HepG2 (cell line): ENCODE data around the gene USB1. TPM values are rescaled to one million over a fixed set of nuclear protein-coding genes. Genes with fewer than 3 reads are reported as not detected.

Experiments
- ATAC-seq: fragments of 200-7000 bp; cut with Tn5 transposase; 3 replicates; pipeline ENCODE4 v1.9.1; 2020; ENCODE audit warnings: mild to moderate bottlenecking, moderate library complexity
- BruUV-seq: library from RNA; stranded (reverse); fragments of 400-500 nt; replicated peaks from 2 replicates; lab custom pipeline; 2021; lab: Mats Ljungman, UMichigan
- CTCF ChIA-PET: fragments of 300-600 bp; formaldehyde crosslinking; extraction: SDS; loops from one replicate; lab custom pipeline; 2021; ENCODE audit warnings: low total read pairs, inconsistent platforms, low intra/inter-chr PET ratio; lab: Yijun Ruan, JAX
- POLR2A ChIA-PET: fragments of 350-600 bp; sonication (Branson Sonifier 250); formaldehyde crosslinking; loops from one replicate; lab custom pipeline; 2020; ENCODE audit warnings: antibody characterized with exemption, inconsistent platforms; lab: Yijun Ruan, JAX
- DNase-seq: peaks from one replicate; pipeline ENCODE4 v3.0.0-alpha.2; 2015; ENCODE audit warnings: low spot score
- FAIRE-seq: peaks from 3 replicates; lab custom pipeline; 2011; peaks lifted over from hg19 to GRCh38; lab: Jason Lieb, UNC
- H2AFZ ChIP-seq: one replicate; pipeline ENCODE4 v1.6.1; 2011; ENCODE audit warnings: low read length, inconsistent platforms
- H3K27ac ChIP-seq: fragments of 300-600 bp; 3 replicates; pipeline ENCODE4 v1.8.0; 2011; ENCODE audit warnings: mixed run types, mild to moderate bottlenecking, mixed read lengths, low read length, inconsistent platforms; ENCODE audit not compliant: insufficient read depth; ENCODE audit errors: extremely low read length
- H3K27me3 ChIP-seq, 2 experiments: fragments of 200-600 bp in 1 of 2; 2 replicates in 1 of 2; 3 replicates in 1 of 2; pipeline versions ENCODE4 v1.6.0 to v1.8.0; 2011; ENCODE audit warnings: low read length in 2 of 2, mild to moderate bottlenecking in 2 of 2, moderate library complexity in 2 of 2, inconsistent platforms in 1 of 2; ENCODE audit not compliant: insufficient read depth in 2 of 2, control insufficient read depth in 1 of 2
- H3K36me3 ChIP-seq, 2 experiments: fragments of 200-600 bp in 1 of 2; replicated peaks in 1 of 2; 2 replicates in 1 of 2; 3 replicates in 1 of 2; pipeline versions ENCODE4 v1.5.1 to v1.8.0; 2011; ENCODE audit warnings: low read length in 2 of 2, inconsistent platforms in 1 of 2; ENCODE audit not compliant: insufficient read depth in 2 of 2, control insufficient read depth in 1 of 2
- H3K4me1 ChIP-seq: 2 replicates; pipeline ENCODE4 v1.5.1; 2012; ENCODE audit warnings: low read length, inconsistent platforms; ENCODE audit not compliant: insufficient read depth
- H3K4me2 ChIP-seq: 2 replicates; pipeline ENCODE4 v1.6.0; 2011; ENCODE audit warnings: low read depth, low read length, inconsistent platforms
- H3K4me3 ChIP-seq, 3 experiments: fragments of 200-600 bp in 1 of 3; sonication (generic), shearing (Covaris generic) in 1 of 3; replicated peaks in 1 of 3; 2 replicates each; pipeline ENCODE4 v1.5.1; 2011 to 2016; ENCODE audit warnings: low read length in 3 of 3, inconsistent platforms in 2 of 3, low read depth in 2 of 3, mild to moderate bottlenecking in 2 of 3, control low read depth in 1 of 3, mixed read lengths in 1 of 3; ENCODE audit not compliant: insufficient read depth in 1 of 3
- H3K79me2 ChIP-seq: one replicate; pipeline ENCODE4 v1.6.1; 2011; ENCODE audit warnings: low read length, inconsistent platforms; ENCODE audit not compliant: insufficient read depth
- H3K9ac ChIP-seq: 2 replicates; pipeline ENCODE4 v1.6.0; 2011; ENCODE audit warnings: mild to moderate bottlenecking, low read depth, low read length, inconsistent platforms; ENCODE audit not compliant: insufficient read depth
- H3K9me3 ChIP-seq: 2 replicates; pipeline ENCODE4 v1.5.1; 2012; ENCODE audit warnings: mild to moderate bottlenecking, low read length
- H4K20me1 ChIP-seq: 2 replicates; pipeline ENCODE4 v1.6.0; 2011; ENCODE audit warnings: inconsistent platforms, mild to moderate bottlenecking, low read length, moderate library complexity; ENCODE audit not compliant: insufficient read depth
- ZNF232 ChIP-seq: sonication (generic); formaldehyde crosslinking; IDR thresholded peaks from 2 replicates; pipeline ENCODE4 v1.4.0; 2020; ENCODE audit warnings: missing genetic modification reagents, borderline replicate concordance
- ZNF282 ChIP-seq: fragments of 450-650 bp; IDR thresholded peaks from 2 replicates; pipeline ENCODE4 v1.6.1; 2018; ENCODE audit not compliant: partially characterized antibody
- ZNF629 ChIP-seq: sonication (generic); formaldehyde crosslinking; conservative IDR thresholded peaks from 2 replicates; pipeline ENCODE4 v1.5.0; 2020; ENCODE audit warnings: missing genetic modification reagents
- ZNF7 ChIP-seq: IDR thresholded peaks from 2 replicates; pipeline ENCODE4 v1.6.1; 2016; ENCODE audit warnings: missing biosample characterization, missing genetic modification reagents
- WGBS: methylation state at CpG from one replicate; pipeline ENCODE4 v1.1.6; 2017; ENCODE audit warnings: low lambda C conversion rate; 5-methylcytosine and 5-hydroxymethylcytosine counted together
- in situ Hi-C: cut with HindIII; loops from 2 replicates; pipeline ENCODE4 v1.10.0; 2017; ENCODE audit warnings: low pct_unique_long_range_greater_than_20kb; ENCODE audit not compliant: extremely low pct_ligation_motif_present
- intact Hi-C: fragments of 100-400 bp; cut with micrococcal nuclease; formaldehyde crosslinking; loops from one replicate; pipeline ENCODE4 v1.10.0; 2022; ENCODE audit not compliant: unreplicated experiment
- polyA plus RNA-seq, 8 experiments: library from polyadenylated mRNA; depleted of rRNA in 3 of 8; stranded (reverse) in 7 of 8; unstranded in 1 of 8; fragments of >200 nt; fragmentation: Illumina TruSeq in 4 of 8; extraction: Trizol in 4 of 8; gene quantifications; 2 replicates each; pipeline versions ENCODE4 v1.2.1 to v1.2.3, GENCODE V29; 2011 to 2016; ENCODE audit warnings: low read depth in 4 of 8, missing spikeins in 1 of 8, mixed read lengths in 1 of 8; ENCODE audit not compliant: insufficient read depth in 1 of 8
- total RNA-seq, 5 experiments: library from RNA; depleted of rRNA; stranded (reverse); fragments of >200 nt; fragmentation: Illumina TruSeq; extraction: Trizol; gene quantifications; 2 replicates each; pipeline ENCODE4 v1.2.3, GENCODE V29; 2016; ENCODE audit warnings: low read depth in 1 of 5

Gene USB1
- total and polyA plus RNA-seq, 2 of the 13 experiments (the other 11 are each of a cell fraction or from before 2014, with no cell fraction given): 16.7 to 65.4 TPM

DNA sequence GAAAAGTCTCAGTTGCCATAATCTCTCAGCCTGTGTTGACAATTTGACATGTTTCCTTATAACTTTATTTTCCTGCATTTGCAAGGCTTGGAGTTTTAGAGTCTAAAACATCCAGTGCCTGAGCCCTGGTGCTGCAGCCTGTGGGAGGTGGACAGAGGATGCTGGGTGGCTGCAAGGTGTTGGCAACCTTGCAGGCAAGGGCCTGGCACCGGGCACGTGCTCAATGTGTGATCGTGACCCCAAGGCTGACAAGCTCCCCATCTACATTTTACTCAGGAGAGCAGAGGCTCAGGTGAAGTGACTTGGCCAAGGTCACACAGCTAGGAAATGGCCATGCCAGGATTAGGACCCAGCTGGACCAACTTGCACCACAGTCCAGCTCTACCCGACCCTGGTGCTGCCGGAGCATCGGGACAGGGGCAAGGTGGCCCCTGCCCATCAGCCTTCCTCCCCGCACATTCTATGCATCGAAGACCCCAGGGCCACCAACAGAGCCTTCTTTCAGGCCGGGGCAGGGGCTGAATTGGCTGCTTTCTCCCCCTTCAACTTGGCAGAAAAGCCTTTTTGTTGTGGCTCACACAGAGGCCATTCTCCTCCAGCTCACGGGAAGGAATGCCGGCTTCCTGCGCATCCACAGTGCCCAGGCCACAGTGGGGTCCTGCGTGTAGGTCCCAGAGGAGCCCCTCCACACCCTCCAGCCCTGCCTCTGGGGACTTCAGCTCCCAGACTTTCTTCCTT, 47.5 kb downstream of the USB1 start:
- ChIA-PET POLR2A (interaction anchor here (0.9 to 2.3 kb wide), 2 partner anchors 16 to 24 kb away, joined by 3 to 7 read pairs; no protein-coding TSS in a partner anchor), CTCF (no interaction called here)
- Histone ChIP-seq H3K27me3 (peaks cover 3 to 13% of the 10 kb centered on the region in 2 experiments; a peak in 2 of 5 replicates), H3K9ac (no peak overlapping the region), H3K9me3 (no peaks in the 10 kb centered on the region), H3K79me2 (no peaks in the 10 kb centered on the region), H3K4me2 (no peak overlapping the region), H2AFZ (no peak overlapping the region), H3K36me3 (peaks cover 6 to 8% of the 10 kb centered on the region in 2 experiments), H3K27ac (no peak overlapping the region), H3K4me1 (peaks cover 21% of the 10 kb centered on the region), H4K20me1 (no peaks in the 10 kb centered on the region), H3K4me3 (no peak overlapping the region)
- TF ChIP-seq ZNF7 (no peak), ZNF232 (CRISPR knock-in tag) (0 out of 2 replicates have a peak, but pooled peaks have one; percentile 28)
- 55% methylated on average over 13 of the region's 13 CpGs for WGBS
- no peak for FAIRE-seq
- intact Hi-C loops: no loop called here
- no peak for DNase-seq
- in situ Hi-C loops: no loop called here
- BruUV-seq: no TSS peak
- ATAC-seq: no peak

DNA sequence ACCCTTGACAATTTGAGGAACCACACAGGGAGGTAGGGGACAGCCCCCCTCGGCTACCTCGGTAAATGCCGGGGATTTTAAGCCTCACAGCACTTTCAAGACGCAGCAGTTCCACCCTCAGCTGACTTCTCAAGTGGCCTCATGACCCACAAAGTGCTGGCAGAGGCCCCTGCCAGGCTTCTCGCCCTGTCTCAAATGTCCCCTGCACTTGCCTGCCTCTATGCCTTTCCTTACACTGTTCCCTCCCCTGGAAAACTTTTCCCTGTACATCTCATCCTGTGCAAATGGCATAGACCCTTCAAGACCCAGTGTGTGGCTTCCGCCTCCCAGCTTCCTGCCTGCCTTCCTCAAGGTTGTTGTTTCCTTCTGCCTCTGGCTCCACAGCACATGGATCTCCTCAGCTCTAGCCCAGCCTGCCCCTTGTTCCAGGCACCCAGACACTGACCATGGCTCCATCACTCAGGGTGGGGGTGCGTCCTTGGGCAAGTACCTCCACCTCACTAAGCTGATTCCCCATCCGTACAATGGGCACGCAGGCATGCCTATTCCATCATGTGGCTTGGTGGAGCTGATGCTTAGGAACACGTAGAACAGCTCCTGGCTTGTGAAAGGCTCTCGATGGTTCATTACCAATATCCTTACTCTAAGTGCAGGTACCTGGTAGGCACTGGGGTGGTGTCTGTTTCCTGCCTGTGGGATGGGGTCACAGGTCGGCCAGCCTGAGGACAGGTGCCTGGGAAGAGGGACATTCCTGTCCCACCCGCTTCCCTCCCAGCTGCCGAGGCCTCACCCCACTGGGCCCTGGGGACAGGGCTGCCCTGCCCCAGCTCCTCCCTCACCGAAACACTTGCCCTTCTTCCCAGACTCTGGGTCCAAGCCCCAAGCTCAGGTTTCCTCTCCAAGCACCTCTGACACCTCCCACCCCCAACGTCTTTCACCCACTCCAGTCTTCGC, 48.3 kb downstream of the USB1 start:
- H3K4me2 ChIP-seq: no peak overlapping the region
- in situ Hi-C loops (no loop called here), intact Hi-C loops (no loop called here)
- DNase-seq (no peak), ATAC-seq (no peak), FAIRE-seq (no peak)
- H3K4me3 ChIP-seq: no peak overlapping the region
- ChIA-PET POLR2A (interaction anchor here (0.9 to 2.3 kb wide), 2 partner anchors 17 to 25 kb away, joined by 3 to 7 read pairs; no protein-coding TSS in a partner anchor), CTCF (no interaction called here)
- H3K79me2 ChIP-seq: no peaks in the 10 kb centered on the region
- peaks cover 3 to 13% of the 10 kb centered on the region in 2 experiments; a peak in 2 of 5 replicates for H3K27me3 ChIP-seq
- 59% methylated on average over 15 of the region's 17 CpGs for WGBS
- H3K9ac ChIP-seq: no peak overlapping the region
- H3K4me1 ChIP-seq: peaks cover 21% of the 10 kb centered on the region
- no peak overlapping the region for H2AFZ ChIP-seq
- BruUV-seq: no TSS peak
- no peaks in the 10 kb centered on the region; a peak in 2 of 5 replicates for H3K36me3 ChIP-seq
- no peak overlapping the region for H3K27ac ChIP-seq
- H4K20me1 ChIP-seq: no peaks in the 10 kb centered on the region
- no peaks in the 10 kb centered on the region for H3K9me3 ChIP-seq
- TF ChIP-seq ZNF282 (no peak), ZNF629 (CRISPR knock-in tag) (peak; percentile 68; the same call in 1 of the 2 replicates)
